Skeletal muscle tissue (tissue), 4 donors: ENCODE measurements around the gene CNGA2. TPM values are rescaled to one million over a fixed set of nuclear protein-coding genes. Genes with fewer than 3 reads are reported as not detected.

Experiments
- H3K27ac ChIP-seq: one replicate; pipeline ENCODE4 v1.7.0; 2013; ENCODE audit warnings: mild to moderate bottlenecking, low read depth, low read length, inconsistent platforms
- H3K27me3 ChIP-seq, 3 donors: one replicate each; pipeline ENCODE4 v1.7.0; 2013; ENCODE audit warnings: low read length in 3 of 3; ENCODE audit not compliant: control insufficient read depth in 3 of 3, insufficient read depth in 3 of 3
- H3K36me3 ChIP-seq, 3 donors: one replicate each; pipeline ENCODE4 v1.7.0; 2013; ENCODE audit warnings: low read length in 3 of 3; ENCODE audit not compliant: control insufficient read depth in 3 of 3, insufficient read depth in 3 of 3
- H3K4me1 ChIP-seq, 3 donors: one replicate each; pipeline ENCODE4 v1.7.0; 2013; ENCODE audit warnings: low read length in 3 of 3, mild to moderate bottlenecking in 3 of 3; ENCODE audit not compliant: control insufficient read depth in 3 of 3, insufficient read depth in 3 of 3
- H3K4me3 ChIP-seq, 3 donors: one replicate each; pipeline ENCODE4 v1.7.0; 2013; ENCODE audit warnings: low read length in 3 of 3
- H3K9ac ChIP-seq, 3 donors: one replicate each; pipeline ENCODE4 v1.7.0; 2013; ENCODE audit warnings: low read length in 3 of 3, mild to moderate bottlenecking in 3 of 3, moderate library complexity in 2 of 3, low read depth in 1 of 3
- H3K9me3 ChIP-seq, 3 donors: one replicate each; pipeline ENCODE4 v1.7.0; 2013; ENCODE audit warnings: low read length in 3 of 3; ENCODE audit not compliant: control insufficient read depth in 3 of 3
- total RNA-seq: library from RNA; depleted of rRNA; stranded (reverse); fragments of >200 nt; gene quantifications from one replicate; pipeline ENCODE4 v1.2.3, GENCODE V29; 2014
- donor health status: Osteomylitis.

The CNGA2 gene
- total RNA-seq, 1 donor from 2014 or later = not detected

DNA sequence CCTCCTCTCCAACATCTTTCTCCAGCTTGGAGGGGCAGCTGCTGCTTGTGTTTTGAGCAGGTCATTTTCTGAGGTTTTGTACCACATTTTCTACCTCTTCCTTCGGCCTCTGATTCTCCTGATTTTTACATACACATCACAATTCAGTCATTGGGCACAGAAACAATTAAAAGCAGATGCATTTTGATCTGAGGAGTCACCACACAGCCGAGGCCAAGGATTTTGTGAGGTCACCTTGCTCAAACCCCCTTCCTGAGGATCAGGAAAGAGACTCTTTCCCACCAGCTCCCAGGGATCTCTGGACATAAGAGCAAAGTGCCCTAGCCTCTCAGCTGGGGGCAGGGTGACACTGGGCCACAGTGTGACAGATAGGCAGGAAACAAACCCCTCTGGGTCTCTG, 24.1 kb upstream of the CNGA2 start:
- no peak overlapping the region for H3K27ac ChIP-seq
- H3K9ac ChIP-seq = no peak overlapping the region
- H3K36me3 ChIP-seq = no peaks in the 10 kb centered on the region
- H3K9me3 ChIP-seq = no peaks in the 10 kb centered on the region
- peaks cover 0 to 4% (median 0%) of the 10 kb centered on the region in 3 donors for H3K4me1 ChIP-seq
- peaks cover 0 to 2% (median 0%) of the 10 kb centered on the region in 3 donors for H3K27me3 ChIP-seq
- no peak overlapping the region for H3K4me3 ChIP-seq

DNA sequence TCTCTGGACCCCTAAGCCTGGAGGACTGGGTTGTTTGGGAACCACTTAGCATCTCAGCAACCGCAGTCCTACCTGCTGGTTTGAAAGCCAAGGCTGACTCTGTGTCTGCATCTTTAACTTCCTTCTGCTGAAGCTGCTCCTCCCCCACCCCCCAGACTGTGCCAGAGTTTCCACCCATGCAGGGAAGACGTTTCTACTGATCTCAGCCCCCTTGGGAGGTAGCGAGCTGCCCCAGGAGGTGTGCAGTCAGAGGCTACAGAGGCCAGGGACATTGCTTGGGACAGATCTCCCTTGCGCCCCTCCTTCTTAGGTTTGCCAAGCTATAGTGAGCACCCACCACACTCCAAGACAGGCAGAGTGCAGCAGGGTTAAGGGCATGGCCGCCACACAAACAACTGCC, 23.4 kb upstream of the CNGA2 start:
- Histone ChIP-seq H3K9me3 (no peaks in the 10 kb centered on the region), H3K27me3 (peaks cover 0 to 2% (median 0%) of the 10 kb centered on the region in 3 donors), H3K36me3 (no peaks in the 10 kb centered on the region), H3K4me1 (peaks cover 0 to 4% (median 0%) of the 10 kb centered on the region in 3 donors), H3K4me3 (no peak overlapping the region), H3K27ac (no peak overlapping the region), H3K9ac (no peak overlapping the region)

DNA sequence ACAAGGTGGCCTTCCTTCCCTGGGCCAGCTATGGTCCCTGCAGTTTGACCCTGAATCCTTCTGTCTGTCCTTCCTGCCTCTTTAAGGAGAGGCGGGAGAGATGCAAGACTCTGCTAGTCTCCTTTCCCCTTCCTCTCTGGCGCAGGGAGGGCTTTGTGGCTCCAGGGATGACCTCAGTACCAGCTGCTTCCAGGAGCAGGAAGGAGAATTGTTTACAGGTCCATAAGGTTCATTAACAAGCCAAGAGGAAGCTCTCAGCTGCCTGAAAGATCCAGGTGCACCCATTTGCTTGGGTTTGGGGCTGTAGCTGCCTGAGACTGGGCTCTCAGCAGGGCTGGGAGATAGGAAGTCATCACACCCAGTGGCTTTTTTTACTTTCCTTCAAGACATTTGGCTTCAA, 22.8 kb upstream of the CNGA2 start:
- H3K4me3 ChIP-seq = no peak overlapping the region
- H3K9ac ChIP-seq = no peak overlapping the region
- no peaks in the 10 kb centered on the region for H3K36me3 ChIP-seq
- H3K4me1 ChIP-seq = peaks cover 0 to 4% (median 0%) of the 10 kb centered on the region in 3 donors
- no peak overlapping the region for H3K27ac ChIP-seq
- peaks cover 0 to 2% (median 0%) of the 10 kb centered on the region in 3 donors for H3K27me3 ChIP-seq
- H3K9me3 ChIP-seq = no peaks in the 10 kb centered on the region

DNA sequence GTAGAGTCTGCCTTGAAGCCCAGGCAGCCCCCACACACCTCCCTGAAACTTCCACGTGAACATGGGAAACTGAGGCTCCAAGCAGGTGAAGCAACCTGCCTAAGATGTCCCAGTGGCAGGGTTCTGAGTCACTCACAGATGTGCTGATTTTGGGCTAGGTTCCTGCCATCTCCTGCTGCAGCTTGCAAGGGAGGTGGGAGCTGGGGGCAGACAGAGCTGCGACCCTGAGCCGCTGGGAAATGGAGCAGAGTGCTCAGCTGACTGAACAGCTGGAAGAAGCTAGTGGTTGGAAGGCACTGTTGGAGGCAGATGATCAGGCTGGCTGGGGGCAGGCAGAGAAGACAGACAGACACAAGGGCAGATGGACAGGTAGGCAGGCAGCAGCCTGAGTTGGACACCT, 22.3 kb upstream of the CNGA2 start:
- no peak overlapping the region for H3K27ac ChIP-seq
- H3K9ac ChIP-seq = no peak overlapping the region
- no peaks in the 10 kb centered on the region for H3K9me3 ChIP-seq
- H3K4me1 ChIP-seq = peaks cover 0 to 4% (median 0%) of the 10 kb centered on the region in 3 donors
- no peak overlapping the region for H3K4me3 ChIP-seq
- H3K36me3 ChIP-seq = no peaks in the 10 kb centered on the region
- H3K27me3 ChIP-seq = peaks cover 0 to 2% (median 0%) of the 10 kb centered on the region in 3 donors

DNA sequence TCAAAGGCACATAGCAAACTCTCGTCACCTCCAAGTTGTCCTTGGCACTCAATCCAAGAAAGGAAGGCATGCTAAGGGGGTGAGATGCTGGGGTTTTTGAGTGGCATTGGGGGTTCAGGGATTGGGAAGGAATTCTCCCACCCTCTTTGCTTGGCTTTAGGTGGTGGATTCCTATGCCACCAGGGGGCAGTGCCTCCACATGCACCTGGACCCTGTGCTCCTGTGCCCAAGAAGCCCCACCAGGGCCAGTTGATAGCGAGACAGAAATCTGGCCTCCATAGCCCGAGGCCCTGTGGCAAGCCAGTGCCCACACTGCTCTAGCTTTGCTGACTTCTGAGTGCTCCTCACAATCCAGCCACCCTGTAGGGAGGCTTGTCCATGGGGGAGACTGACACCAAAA, 20.7 kb upstream of the CNGA2 start:
- no peak overlapping the region for H3K27ac ChIP-seq

DNA sequence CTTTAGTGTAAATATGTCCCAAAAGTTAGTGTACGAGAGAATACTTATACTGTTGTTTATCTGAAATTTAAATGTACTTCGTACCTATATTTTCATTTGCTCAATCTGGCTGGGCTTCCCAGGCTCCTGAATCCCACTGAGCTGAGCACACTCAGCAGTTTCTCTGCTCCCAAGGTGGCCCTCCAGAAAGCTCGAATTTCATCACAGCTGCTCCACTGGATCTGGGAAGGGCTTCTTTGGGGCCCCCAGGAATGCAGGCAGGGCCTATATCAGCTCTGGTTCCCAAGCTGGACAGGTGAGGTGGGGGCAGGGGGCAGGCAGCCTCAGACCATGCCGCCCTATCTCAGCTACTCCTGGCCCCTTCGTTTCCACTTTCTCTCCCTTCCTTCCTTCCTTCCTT, 20.2 kb upstream of the CNGA2 start:
- Histone ChIP-seq H3K36me3 (no peaks in the 10 kb centered on the region), H3K27me3 (peaks cover 0 to 2% (median 0%) of the 10 kb centered on the region in 3 donors), H3K27ac (no peak overlapping the region), H3K4me1 (peaks cover 0 to 4% (median 0%) of the 10 kb centered on the region in 3 donors), H3K9me3 (no peaks in the 10 kb centered on the region), H3K4me3 (no peak overlapping the region), H3K9ac (no peak overlapping the region)

More for the DNA sequence above, 20.7 kb upstream of the CNGA2 start:
- H3K9ac ChIP-seq = no peak overlapping the region
- H3K9me3 ChIP-seq = no peaks in the 10 kb centered on the region
- no peaks in the 10 kb centered on the region for H3K36me3 ChIP-seq
- peaks cover 0 to 4% (median 0%) of the 10 kb centered on the region in 3 donors for H3K4me1 ChIP-seq
- no peak overlapping the region for H3K4me3 ChIP-seq
- H3K27me3 ChIP-seq = peaks cover 0 to 2% (median 0%) of the 10 kb centered on the region in 3 donors

DNA sequence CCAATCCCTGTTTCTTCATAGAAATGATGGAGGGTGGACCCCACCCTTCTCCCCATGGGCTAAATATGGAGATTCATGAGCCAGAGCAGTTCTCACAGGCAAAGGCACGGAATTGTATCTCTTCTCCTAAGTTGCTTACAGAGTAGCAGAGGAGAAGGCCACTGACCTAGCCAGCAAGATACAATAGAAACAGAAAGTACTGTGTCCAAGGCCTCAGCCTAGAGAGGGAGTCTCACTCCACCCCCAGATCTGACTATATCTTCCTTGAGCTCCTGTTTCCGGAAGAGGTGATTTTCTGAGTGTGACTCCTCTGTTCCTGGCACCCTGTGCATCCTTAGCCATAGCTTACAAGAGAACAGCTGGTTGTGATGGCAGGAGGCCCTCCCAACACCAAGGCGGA, 18.8 kb upstream of the CNGA2 start, which contains the start of gene FATE1:
TSS of gene FATE1 (plus strand) at position 284 of the 400 bp plus-strand sequence. CDS start at position 369, 85 bp downstream.
- Histone ChIP-seq H3K27me3 (peaks cover 0 to 2% (median 0%) of the 10 kb centered on the region in 3 donors), H3K27ac (no peak within 1 kb of the TSS), H3K9ac (no peak within 1 kb of the TSS), H3K4me1 (peaks cover 0 to 4% (median 0%) of the 10 kb centered on the region in 3 donors), H3K9me3 (no peaks in the 10 kb centered on the region), H3K4me3 (no peak within 1 kb of the TSS), H3K36me3 (no peaks in the 10 kb centered on the region)

DNA sequence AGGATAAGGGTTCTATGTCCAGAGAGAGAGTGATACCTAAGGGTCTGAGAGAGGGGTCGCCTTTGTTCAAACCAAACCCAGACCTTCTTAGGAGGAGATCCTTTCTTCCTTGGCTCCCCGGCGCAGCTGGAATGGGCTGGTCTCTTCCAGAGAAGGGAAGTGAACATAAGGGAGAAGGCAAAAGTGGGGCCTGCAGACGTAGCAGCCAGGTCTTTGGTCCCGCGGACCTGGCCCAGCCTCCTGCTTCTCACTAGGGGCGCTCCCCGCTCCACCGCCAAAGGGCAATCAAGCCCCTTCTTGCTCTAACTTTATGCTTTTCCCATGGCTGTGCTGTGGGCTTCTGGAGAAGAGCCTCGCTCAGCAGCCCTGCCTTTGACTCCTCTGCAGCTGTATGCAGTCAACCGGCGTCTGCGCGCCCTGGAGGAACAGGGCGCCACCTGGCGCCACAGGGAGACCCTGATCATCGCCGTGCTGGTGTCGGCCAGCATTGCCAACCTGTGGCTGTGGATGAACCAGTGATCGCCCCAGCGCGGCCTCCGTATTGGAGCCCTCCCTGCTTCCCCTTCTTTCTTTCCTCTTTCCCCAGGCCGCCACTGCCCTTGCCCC, 12.2 kb upstream of the CNGA2 start:
- Histone ChIP-seq H3K4me1 (peaks cover 0 to 7% (median 0%) of the 10 kb centered on the region in 3 donors), H3K27ac (no peak overlapping the region), H3K27me3 (no peaks in the 10 kb centered on the region), H3K9me3 (no peaks in the 10 kb centered on the region), H3K4me3 (no peak overlapping the region), H3K36me3 (no peaks in the 10 kb centered on the region), H3K9ac (no peak overlapping the region)

DNA sequence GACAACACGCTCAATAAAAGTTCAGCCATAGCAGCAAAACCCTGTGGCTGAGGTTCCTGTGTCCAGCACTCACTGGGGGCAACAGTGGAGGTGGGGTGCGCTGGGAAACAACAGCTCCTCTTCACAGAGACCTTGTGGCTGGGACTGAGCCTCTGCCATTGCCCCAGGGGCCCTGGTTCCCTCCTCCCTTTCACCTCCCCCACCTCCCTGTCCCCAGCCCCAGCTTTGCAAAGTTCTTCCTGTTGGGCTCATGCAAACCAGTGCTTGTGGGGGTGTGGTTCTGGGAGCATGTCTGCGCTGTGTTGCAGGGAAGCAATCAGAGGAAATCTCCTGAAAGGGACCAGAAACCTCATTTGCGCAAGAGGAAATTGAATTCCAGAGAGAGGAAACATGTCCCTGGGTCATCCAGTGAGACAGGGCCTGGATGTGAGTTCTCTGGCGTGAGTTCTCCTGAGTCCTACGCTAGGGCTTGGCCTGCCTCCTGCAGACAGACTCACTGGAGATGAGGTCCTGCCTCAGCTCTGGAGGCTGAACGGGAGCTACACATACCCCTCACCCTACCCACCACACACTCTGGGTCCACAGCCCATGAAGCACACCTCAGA, 11.3 kb upstream of the CNGA2 start:
- Histone ChIP-seq H3K4me3 (no peak overlapping the region), H3K27ac (no peak overlapping the region), H3K36me3 (no peaks in the 10 kb centered on the region), H3K9me3 (no peaks in the 10 kb centered on the region), H3K27me3 (no peaks in the 10 kb centered on the region), H3K9ac (no peak overlapping the region), H3K4me1 (peaks cover 0 to 7% (median 0%) of the 10 kb centered on the region in 3 donors)

DNA sequence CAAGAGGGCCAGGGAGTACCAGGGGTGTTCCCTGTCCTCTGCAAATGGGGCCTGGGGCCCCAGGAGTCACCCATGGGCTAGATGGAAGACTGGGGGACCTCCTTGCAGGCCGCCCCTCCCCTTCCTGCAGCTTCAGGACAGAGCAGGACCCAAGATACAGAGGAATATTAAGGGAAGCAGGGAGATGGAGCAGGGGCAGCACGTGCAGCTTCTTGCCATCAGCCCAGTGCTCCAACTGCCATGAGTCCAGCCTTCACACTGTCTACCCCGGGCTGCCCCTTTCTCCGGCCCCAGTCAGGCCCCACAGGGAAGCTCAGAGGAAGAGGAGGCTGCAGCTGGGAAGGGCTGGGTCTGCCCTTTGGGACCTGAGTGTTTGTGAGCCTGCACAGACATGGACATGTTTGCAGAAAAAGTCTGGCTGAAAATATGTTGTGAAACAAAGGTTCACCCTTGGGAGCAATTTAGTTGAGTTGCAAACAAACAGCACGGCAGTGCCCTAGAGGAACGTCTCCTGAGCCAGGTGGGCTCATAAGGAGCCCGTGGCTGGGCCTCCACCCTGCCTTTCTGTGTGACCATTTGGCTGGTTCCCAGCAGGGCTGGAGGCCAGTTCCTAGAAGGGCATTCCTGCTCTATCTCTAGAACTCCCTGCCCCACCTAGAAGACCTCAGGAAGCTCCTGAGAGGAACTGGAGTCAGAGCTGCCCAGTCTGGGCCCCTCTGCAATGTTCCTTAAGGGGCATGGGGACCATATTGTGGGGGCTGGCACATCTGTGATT, 9.8 kb upstream of the CNGA2 start:
- Histone ChIP-seq H3K4me1 (peaks cover 0 to 7% (median 0%) of the 10 kb centered on the region in 3 donors), H3K36me3 (no peaks in the 10 kb centered on the region), H3K27me3 (no peaks in the 10 kb centered on the region), H3K9ac (no peak overlapping the region), H3K4me3 (no peak overlapping the region), H3K9me3 (no peaks in the 10 kb centered on the region), H3K27ac (no peak overlapping the region)
